PC-3 (cell line): Measurements from ENCODE around the gene AAMDC.

Source experiments
- EZH2phosphoT487 ChIP-seq: fragments of 300-600 bp; sonication (generic); IDR thresholded peaks from 2 replicates; pipeline ENCODE4 v1.6.1; 2018; ENCODE audit warnings: mild to moderate bottlenecking, antibody characterized with exemption, low read length, borderline replicate concordance
- TF ChIP-seq, protein P1 (sequence below): fragments of 300-600 bp; sonication (generic); conservative IDR thresholded peaks from 2 replicates; pipeline ENCODE4 v1.5.1; 2017; ENCODE audit warnings: antibody characterized with exemption, low read depth, mild to moderate bottlenecking, low read length

DNA sequence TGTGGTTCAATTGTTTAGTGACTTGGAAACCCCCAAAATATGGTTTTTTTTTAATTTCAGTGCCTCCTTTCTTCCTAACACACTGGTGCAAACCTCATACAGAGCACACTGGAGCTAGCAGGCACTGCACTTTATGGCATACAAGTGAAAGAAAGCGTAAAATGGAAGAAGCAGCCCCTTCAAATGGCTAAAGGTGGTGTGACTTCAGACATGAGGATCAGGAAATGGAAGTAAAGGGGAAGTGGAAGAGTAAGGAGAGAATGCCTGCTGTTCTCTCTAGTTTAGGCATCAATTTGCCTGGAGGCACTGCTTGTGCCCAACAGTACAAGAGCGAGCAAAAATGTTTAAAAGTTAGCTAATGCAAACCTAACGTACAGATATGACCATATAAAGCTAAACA lies 6.1 kb upstream of the AAMDC start:
- TF ChIP-seq, protein P1, sequence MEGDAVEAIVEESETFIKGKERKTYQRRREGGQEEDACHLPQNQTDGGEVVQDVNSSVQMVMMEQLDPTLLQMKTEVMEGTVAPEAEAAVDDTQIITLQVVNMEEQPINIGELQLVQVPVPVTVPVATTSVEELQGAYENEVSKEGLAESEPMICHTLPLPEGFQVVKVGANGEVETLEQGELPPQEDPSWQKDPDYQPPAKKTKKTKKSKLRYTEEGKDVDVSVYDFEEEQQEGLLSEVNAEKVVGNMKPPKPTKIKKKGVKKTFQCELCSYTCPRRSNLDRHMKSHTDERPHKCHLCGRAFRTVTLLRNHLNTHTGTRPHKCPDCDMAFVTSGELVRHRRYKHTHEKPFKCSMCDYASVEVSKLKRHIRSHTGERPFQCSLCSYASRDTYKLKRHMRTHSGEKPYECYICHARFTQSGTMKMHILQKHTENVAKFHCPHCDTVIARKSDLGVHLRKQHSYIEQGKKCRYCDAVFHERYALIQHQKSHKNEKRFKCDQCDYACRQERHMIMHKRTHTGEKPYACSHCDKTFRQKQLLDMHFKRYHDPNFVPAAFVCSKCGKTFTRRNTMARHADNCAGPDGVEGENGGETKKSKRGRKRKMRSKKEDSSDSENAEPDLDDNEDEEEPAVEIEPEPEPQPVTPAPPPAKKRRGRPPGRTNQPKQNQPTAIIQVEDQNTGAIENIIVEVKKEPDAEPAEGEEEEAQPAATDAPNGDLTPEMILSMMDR = no peak
- TF ChIP-seq EZH2phosphoT487 = no peak
